H7 (cell line): ENCODE results near the gene AP3S1. TPM values are rescaled to one million over a fixed set of nuclear protein-coding genes. Genes with fewer than 3 reads are reported as not detected.
"Not testable (repeated sequence)": the region's sequence is repeated elsewhere in the genome, so short reads cannot be mapped to it uniquely, and the experiment has no call there.

Experiments used
- DNase-seq: peaks from one replicate; pipeline ENCODE4 v3.0.0; 2012
- H3K27me3 ChIP-seq: 2 replicates; pipeline ENCODE4 v1.6.0; 2011; ENCODE audit warnings: mild to moderate bottlenecking, low read length; ENCODE audit not compliant: control insufficient read depth, insufficient read depth
- H3K36me3 ChIP-seq: replicated peaks from 2 replicates; pipeline ENCODE4 v1.5.1; 2011; ENCODE audit warnings: low read length; ENCODE audit not compliant: control insufficient read depth, insufficient read depth
- H3K4me3 ChIP-seq: 2 replicates; pipeline ENCODE4 v1.5.1; 2011; ENCODE audit warnings: low read depth, mild to moderate bottlenecking, control low read depth, low read length, moderate library complexity; ENCODE audit not compliant: insufficient read depth
- total RNA-seq: library from RNA; depleted of rRNA; stranded (reverse); fragments of >200 nt; shearing (Covaris generic); gene quantifications from 2 replicates; pipeline ENCODE4 v1.2.3, GENCODE V29; 2014

AP3S1 gene
- total RNA-seq, 1 experiment from 2014 or later = 40.6 TPM

DNA sequence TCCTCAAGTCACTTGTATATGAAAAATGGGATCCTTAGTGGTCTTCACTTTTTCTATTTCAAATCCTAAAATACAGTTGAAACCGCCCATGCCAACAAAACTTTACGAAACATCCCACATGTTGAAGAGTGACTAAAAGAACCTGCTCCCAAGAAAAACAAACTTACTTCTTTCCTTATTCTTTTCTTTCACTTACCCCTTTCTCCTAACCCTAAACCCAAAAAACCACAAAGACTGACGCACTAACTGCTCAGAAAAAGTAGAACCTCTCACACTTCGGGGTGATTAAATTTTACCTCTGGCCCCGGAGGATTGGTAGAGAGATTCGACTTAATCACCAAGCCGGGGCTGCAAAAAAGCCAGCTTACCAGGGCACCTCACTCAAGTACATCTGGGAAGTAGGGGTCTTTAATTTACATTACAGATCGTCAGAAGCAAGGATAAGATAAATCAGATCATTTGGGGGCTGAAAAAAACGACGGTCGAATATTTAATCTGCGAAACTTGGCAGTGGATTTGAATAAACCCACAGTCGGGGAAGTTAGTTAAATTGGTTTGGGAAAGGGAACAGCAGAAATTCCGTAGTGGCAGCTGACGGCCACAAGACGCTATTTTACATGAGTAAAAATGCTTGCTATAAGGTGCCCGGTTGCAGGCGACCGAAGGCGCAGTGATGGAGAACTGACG, 26.6 kb upstream of the AP3S1 start:
- DNase-seq = peak; percentile 7
- Histone ChIP-seq H3K36me3 (no peaks in the 10 kb centered on the region), H3K27me3 (peaks cover 41% of the 10 kb centered on the region), H3K4me3 (peak overlapping the region; percentile 62)

DNA sequence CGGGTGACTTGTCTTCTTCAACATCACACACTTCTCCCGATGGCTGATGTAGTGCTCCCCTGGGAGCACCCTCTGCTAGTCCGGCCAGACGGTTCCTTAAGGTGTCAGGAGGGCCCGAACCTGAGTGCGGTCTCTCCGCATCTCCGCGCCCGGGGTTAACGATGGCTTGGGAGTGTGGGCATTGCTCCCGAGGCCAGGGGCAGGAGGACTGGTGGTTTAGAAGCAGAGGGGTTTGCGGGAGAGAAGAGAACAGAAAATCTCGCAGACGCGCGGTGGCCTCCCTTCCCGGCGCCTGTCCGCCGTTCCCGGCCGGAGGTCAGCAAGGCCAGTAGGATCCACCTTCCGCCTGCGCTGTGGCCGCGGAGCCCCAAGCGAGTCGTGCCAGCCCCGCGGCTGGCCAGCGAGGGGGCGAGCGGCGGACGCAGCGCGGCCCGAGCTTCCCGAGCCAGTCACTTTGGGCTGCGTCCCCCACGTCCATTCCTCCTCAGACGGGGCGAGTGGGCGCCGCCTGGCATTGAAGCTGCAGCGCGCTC, 26.0 kb upstream of the AP3S1 start:
- peak; percentile 61 for DNase-seq
- Histone ChIP-seq H3K36me3 (no peaks in the 10 kb centered on the region), H3K4me3 (peak overlapping the region; percentile 62), H3K27me3 (peaks cover 41% of the 10 kb centered on the region)

DNA sequence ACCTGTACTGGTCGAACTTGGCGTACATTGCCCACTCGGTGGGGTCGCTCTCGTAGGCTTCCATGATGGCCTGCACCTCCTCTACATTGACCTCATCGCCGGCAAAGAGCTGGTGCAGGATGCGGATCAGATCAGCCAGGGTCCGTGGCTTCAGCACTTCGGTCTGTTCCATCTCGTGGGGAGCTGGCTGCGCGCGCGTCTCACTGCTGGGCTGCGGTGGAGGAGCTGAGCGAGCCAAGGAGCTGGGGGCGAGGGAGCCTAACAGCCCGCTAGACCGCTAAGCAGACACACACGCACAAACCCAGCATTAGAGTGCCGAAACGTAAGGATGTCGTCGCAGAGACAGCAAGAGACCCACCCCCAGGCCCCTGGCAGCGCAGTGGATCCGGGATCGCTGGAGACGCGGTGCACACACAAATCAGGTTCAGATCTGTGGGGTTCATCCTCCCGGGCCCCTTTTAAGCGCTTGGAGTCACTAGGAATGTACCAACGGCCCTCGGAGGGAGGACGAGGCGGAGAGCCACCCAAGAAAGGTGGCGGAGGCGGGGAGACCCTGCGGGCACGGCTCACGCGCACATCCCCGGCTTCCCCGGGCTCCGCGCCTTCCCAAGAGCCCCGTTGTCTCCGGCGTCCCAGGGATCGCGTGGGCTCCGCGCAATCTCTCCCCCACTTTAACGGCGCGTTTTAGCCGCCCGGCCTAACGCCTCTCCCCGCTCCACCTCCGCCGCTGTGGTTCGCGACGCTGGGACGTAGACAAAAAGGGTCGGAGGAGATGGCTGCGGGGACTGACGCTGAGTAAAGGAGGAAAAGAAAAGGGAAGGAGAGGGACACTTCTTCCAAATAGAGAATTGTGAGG, 25.3 kb upstream of the AP3S1 start, which contains the start of gene CDO1:
Gene CDO1, minus strand, starts transcription at position 434 of the 856 bp plus-strand sequence. Its CDS starts 262 bp downstream, at position 172.
- peaks cover 41% of the 10 kb centered on the region for H3K27me3 ChIP-seq
- DNase-seq = peak; percentile 77
- peak within 1 kb of the TSS; percentile 62 for H3K4me3 ChIP-seq
- no peaks in the 10 kb centered on the region for H3K36me3 ChIP-seq

DNA sequence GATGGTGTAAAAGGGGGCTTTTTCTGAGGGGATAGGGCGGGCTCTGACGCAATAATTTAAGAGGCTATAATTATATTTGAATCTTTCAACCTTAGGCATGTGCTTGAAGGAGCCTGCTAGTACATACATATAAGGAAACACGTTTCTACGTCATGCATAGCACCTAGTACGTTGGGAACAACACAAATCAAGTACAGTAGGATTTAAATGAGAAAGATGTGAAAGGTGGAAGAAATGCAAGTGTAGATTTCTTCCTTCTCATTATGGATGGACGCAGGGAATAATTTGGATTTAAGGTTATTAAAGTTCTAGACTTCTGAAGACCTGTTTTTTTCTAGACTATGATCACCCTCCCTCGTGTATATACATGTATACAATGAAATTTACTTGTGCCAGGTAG, 24.3 kb upstream of the AP3S1 start:
- peaks cover 41% of the 10 kb centered on the region for H3K27me3 ChIP-seq
- no peaks in the 10 kb centered on the region for H3K36me3 ChIP-seq
- H3K4me3 ChIP-seq = no peak overlapping the region
- DNase-seq = no peak

DNA sequence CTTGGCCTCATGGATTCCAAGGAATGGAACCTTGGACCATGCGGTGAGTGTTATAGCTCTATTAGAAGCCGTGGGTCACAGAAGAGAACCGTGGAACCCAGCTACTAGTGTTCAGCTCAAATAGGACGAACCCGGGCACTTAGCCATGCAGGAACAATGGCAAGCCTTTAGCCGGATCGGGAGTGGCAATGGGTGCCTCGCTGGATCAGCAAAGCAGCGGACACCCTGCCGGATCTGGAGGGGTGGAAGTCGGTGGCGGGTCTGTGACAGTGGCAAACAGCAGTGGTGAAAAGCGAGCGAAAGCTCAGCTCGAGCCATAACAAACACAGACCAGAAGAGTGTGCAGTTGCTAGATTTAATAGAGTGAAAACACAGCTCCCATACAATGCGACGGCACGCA, 22.9 kb upstream of the AP3S1 start:
- Histone ChIP-seq H3K4me3 (no peak overlapping the region), H3K27me3 (peaks cover 37% of the 10 kb centered on the region), H3K36me3 (no peaks in the 10 kb centered on the region)
- DNase-seq = no peak

DNA sequence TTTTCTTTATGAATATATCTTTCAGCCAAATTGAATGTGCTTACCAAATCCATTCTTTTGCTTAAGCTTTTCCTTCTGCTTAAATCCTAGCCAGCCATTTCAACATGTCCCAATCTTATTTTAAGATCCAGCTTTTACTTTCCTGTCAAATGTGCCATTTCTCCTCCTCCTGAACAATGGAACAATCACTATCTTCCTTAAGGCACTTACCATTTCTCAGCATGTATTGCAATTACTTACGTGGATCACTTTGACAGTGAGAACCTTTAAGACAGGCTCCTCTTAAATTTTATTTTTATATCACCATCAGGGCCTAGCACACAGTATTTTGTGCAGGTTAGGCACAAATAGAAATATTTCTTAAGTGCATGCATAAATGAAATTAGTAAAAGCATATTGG, 20.9 kb upstream of the AP3S1 start:
- no peaks in the 10 kb centered on the region for H3K36me3 ChIP-seq
- DNase-seq = no peak

DNA sequence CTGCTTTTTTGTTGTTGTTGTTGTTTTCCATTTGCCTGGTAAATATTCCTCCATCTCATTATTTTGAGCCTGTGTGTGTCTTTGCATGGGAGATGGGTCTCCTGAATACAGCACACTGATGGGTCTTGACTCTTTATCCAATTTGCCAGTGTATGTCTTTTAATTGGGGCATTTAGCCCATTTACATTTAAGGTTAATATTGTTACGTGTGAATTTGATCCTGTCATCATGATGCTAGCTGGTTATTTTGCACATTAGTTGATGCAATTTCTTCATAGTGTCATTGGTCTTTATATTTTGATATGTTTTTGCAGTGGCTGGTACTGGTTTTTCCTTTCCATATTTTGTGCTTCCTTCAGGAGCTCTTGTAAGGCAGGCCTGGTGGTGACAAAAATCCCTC, 16.8 kb upstream of the AP3S1 start:
- H3K36me3 ChIP-seq, H3K27me3 ChIP-seq, H3K4me3 ChIP-seq, DNase-seq: not testable (repeated sequence)

More for the DNA sequence above, 20.9 kb upstream of the AP3S1 start:
- Histone ChIP-seq H3K4me3 (no peak overlapping the region), H3K27me3 (peaks cover 17% of the 10 kb centered on the region)

DNA sequence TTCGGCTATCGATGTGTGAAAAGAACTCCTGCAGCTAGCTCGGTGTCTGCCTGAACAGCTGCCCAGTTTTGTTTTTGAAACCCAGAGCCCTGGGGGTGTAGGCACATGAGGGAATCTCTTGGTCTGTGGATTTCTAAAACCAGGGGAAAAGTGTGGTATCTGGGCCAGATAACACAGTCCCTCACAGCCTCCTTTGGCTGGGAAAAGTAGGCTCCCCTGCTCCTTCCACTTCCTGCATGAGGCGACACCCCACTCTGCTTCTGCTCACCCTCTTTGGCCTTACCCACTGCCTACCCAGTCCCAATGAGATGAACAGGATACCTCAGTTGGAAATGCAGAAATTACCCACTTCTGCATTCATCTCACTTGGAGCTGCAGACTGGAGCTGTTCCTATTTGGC, 15.8 kb upstream of the AP3S1 start:
- H3K27me3 ChIP-seq = no peaks in the 10 kb centered on the region
- DNase-seq = no peak
- H3K4me3 ChIP-seq = no peak overlapping the region
- H3K36me3 ChIP-seq = no peaks in the 10 kb centered on the region

DNA sequence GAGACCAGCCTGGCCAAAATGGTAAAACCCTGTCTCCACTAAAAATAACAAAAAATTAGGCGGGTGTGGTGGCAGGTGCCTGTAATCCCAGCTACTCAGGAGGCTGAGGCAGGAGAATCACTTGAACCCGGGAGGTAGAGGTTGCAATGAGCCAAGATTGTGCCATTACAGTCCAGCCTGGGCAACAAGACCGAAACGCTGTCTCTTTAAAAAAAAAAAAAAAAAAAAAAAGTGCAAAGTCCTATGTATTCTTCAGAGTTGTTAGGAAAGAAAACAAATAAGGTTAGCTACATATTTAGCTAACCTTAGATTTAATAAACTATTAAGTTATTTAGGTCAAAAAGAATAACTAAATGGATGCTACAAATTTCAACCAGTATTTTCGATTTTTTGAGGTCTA, 11.8 kb upstream of the AP3S1 start:
- no peak for DNase-seq
- H3K4me3 ChIP-seq = no peak overlapping the region
- H3K27me3 ChIP-seq = no peaks in the 10 kb centered on the region
- no peaks in the 10 kb centered on the region; the same call in 1 of the 2 replicates for H3K36me3 ChIP-seq

DNA sequence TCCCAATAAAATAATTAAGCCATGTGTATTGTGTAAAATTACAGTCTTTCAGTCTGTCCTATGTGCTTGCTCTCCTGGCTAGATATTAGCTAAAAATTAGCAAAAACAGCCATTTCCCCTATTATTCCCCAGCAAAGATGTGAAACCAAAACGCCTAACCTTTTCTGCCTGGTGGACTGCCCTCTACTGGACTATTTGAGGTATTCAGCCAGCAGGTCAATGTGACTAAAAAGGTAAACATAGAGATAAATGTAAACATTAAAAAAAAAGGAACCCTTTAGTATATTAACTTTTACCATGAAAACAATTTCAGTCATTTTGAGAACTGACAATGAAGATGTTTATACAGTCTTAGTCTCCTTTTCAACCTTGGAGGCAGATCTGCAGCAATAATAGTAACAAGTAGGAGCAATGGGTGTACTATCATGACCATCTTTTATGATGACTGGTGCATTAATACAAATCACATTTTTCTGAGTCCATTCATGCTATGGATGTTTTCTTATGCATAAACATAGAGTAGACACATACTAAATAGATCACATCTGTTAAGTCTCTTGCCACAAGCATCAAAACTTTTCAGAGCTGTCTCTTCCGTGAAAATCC, 10.5 kb upstream of the AP3S1 start:
- Histone ChIP-seq H3K4me3 (no peak overlapping the region), H3K36me3 (no peaks in the 10 kb centered on the region; the same call in none of the 2 replicates), H3K27me3 (no peaks in the 10 kb centered on the region)
- peak; percentile 35 for DNase-seq

DNA sequence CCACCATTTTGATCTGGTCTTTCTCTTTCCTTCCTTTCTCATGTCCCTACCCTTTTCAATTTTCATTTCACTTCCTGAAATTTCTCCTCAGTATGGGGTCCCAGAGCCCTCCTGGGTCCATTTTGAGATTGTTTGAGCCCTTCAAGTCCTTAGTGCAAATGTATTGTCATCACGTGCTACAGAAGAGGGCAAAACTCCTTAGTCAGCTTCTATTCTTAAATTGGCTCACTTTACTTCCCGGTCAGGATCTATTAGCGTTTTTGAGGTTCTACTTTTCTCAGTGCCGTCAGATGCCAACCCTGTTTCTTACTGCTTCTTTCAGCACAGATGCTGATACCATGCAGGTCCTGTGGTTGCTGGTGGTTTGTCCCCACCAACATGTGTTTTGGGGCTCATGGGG, 6.3 kb upstream of the AP3S1 start:
- no peaks in the 10 kb centered on the region for H3K27me3 ChIP-seq
- H3K36me3 ChIP-seq = peaks cover 2% of the 10 kb centered on the region
- DNase-seq = no peak
- no peak overlapping the region for H3K4me3 ChIP-seq

DNA sequence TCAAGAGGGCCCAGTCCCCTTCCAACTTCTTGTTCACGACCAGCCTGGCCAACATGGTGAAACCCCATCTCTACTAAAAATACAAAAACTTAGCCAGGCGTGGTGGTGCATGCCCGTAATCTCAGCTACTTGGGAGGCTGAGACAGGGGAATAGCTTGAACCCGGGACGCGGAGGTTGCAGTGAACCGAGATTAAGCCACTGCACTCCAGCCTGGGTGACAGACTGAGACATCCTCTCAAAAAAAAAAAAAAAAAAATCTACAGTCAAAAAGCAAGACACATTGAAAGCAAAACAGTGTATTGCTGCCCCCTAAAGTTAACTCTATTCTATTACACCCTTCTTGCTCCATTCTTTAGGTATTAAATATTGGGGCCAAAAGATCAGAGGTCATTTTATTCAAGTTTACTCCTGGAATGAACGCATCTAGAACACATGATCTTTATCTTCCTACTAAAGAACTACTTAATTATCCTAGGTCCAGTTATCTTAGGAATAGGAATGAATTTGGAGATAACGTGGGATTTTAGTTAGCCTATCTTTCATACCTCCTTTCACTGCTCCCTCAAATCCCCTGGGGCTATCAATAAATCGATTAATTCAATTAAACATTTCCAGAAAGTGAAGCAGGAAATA, 2.7 kb upstream of the AP3S1 start:
- Histone ChIP-seq H3K4me3 (no peak overlapping the region), H3K36me3 (peaks cover 2% of the 10 kb centered on the region)
- peak; percentile 22 for DNase-seq

DNA sequence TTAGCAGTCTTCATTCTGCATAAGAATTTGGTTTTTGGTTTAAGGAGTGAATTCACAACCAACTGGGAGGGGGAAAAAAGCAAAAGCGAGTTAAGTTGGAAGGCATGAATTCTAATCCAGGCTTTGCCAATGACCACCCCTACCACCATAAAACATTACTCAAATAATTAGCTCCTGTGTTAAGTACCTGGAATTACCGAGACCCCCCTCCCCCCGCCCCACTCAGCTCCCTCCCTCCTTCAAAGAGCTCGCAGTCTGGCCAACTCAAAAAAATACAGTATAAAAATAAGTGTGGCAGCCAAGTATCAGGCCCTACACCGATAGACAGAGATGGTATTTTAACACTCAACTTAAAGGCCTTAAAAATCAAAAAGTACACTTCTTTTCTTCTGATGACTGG, 862 bp upstream of the AP3S1 start:
- Histone ChIP-seq H3K27me3 (0 out of 2 replicates have a peak, but pooled peaks cover 2% of the 10 kb centered on the region), H3K36me3 (peaks cover 2% of the 10 kb centered on the region), H3K4me3 (peak overlapping the region; percentile 81)
- peak; percentile 10 for DNase-seq

More for the DNA sequence above, 2.7 kb upstream of the AP3S1 start:
- 0 out of 2 replicates have a peak, but pooled peaks cover 2% of the 10 kb centered on the region for H3K27me3 ChIP-seq
